Aorta (tissue), 5 donors: ENCODE results near the gene C5orf58. TPM values are rescaled to one million over a fixed set of nuclear protein-coding genes. Genes with fewer than 3 reads are reported as not detected.

ENCODE experiments used
- ATAC-seq: fragments of 200-7000 bp; cut with Tn5 transposase; one replicate; pipeline ENCODE4 v1.9.1; 2022; ENCODE audit warnings: moderate library complexity; ENCODE audit not compliant: low FRiP score
- DNase-seq, 2 donors: peaks; one replicate each; pipeline ENCODE4 v3.0.0-alpha.2; 2020
- H3K27ac ChIP-seq, 2 donors: one replicate each; pipeline ENCODE4 v1.5.1; 2013; ENCODE audit warnings: low read length in 2 of 2, mild to moderate bottlenecking in 2 of 2, moderate library complexity in 2 of 2, control low read depth in 1 of 2, inconsistent platforms in 1 of 2, low read depth in 1 of 2
- H3K27me3 ChIP-seq, 2 donors: one replicate each; pipeline ENCODE4 v1.6.1; 2013; ENCODE audit warnings: control low read depth in 1 of 2, low read length in 1 of 2, mild to moderate bottlenecking in 1 of 2, moderate library complexity in 1 of 2; ENCODE audit not compliant: insufficient read depth in 2 of 2, control insufficient read depth in 1 of 2
- H3K36me3 ChIP-seq, 2 donors: one replicate each; pipeline ENCODE4 v1.6.1; 2013; ENCODE audit warnings: control low read depth in 1 of 2, low read length in 1 of 2, mild to moderate bottlenecking in 1 of 2; ENCODE audit not compliant: insufficient read depth in 2 of 2, control insufficient read depth in 1 of 2
- H3K4me1 ChIP-seq, 2 donors: one replicate each; pipeline ENCODE4 v1.6.1; 2013; ENCODE audit warnings: low read length in 2 of 2, control low read depth in 1 of 2, mild to moderate bottlenecking in 1 of 2, moderate library complexity in 1 of 2; ENCODE audit not compliant: insufficient read depth in 2 of 2, control insufficient read depth in 1 of 2
- H3K4me3 ChIP-seq, 2 donors: one replicate each; pipeline ENCODE4 v1.5.1; 2013; ENCODE audit warnings: low read length in 2 of 2, control low read depth in 1 of 2, mild to moderate bottlenecking in 1 of 2
- H3K9me3 ChIP-seq: one replicate; pipeline ENCODE4 v1.6.1; 2013; ENCODE audit warnings: mild to moderate bottlenecking, low read length; ENCODE audit not compliant: control insufficient read depth
- WGBS, 2 donors: extraction: QIAGEN DNeasy Blood & Tissue Kit; methylation state at CpG; one replicate each; pipeline ENCODE4 v1.1.7; 2013; 5-methylcytosine and 5-hydroxymethylcytosine counted together
- intact Hi-C, 2 donors: fragments of 100-400 bp; cut with DNase I; formaldehyde crosslinking; loops; one replicate each; pipeline versions ENCODE4 v1.14.2 to v1.15.0; 2022
- polyA plus RNA-seq, 2 donors: library from polyadenylated mRNA; stranded (reverse); fragments of 200-250 nt; gene quantifications; one replicate each; pipeline ENCODE4 v1.2.3, GENCODE V29; 2013
- total RNA-seq, 2 donors: library from RNA; stranded (reverse); fragmentation: NEBNext Ultra II Directional; extraction: Animal tissue kit (Norgen Biotek cat#: 25700); gene quantifications; one replicate each; pipeline ENCODE4 v1.2.1, GENCODE V29; 2021
- donor health status: healthy with polysubstance abuse.
- donor health status: Bipolar disorder and iron deficiency.
- donor health status: DM: no; HTN: no; CAD: no.
- donor health status: DM: no; HTN: no; CAD: no.
- donor health status: DM: yes; HTN: yes; CAD: no.

C5orf58 gene
- total and polyA plus RNA-seq, 4 donors = not detected

DNA sequence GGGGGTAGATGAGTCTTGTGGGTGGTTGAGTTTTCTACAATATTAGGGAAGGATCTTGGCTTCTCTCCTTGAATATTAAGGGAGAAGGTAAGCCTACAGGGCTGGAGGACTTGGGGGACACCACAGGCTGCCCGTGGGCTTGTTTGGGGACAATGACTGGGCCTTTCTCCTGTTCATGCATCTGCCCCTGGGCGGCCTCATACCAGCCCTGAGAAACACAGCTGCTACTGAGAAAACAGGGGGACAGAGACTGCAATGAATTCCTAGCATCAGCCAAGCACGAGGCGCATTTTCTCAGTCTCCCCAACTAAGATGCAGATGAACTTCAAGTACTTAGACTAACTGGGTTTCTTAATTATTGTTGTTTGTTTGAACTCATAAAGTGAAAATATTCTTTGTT is 24.6 kb downstream of the C5orf58 start:
- no peak for DNase-seq
- intact Hi-C loops = no loop called here
- H3K4me3 ChIP-seq = no peak overlapping the region

DNA sequence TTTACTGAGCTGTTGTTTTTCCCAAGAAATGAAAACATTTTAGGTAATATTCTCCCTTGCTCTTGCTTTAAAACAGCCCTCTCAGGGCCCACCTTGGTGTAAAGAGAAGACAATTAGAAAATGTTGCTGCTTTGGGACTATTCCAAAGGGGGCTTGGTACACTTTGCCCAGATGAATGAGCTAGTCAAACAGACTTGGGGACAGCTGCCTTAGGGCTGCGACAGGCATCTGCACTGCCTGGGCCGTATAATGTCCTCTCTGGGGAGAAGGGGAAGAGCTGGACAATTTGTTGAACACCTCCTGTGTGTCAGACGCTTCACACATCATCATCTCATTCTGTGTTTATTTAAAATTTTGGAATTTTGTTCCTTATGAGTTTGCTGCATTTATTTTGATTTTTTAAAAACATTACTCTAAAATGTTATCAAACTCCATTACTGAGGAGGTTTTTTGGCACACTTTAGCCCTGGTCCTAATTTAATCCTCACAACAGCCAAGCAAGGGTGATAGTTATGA is 28.8 kb downstream of the C5orf58 start:
- Histone ChIP-seq H3K27ac (no peak overlapping the region), H3K4me3 (no peak overlapping the region), H3K36me3 (no peaks in the 10 kb centered on the region), H3K27me3 (peaks cover 0 to 2% of the 10 kb centered on the region in 2 donors), H3K9me3 (no peaks in the 10 kb centered on the region), H3K4me1 (no peaks in the 10 kb centered on the region)
- intact Hi-C loops = no loop called here
- WGBS, 2 donors = 92% methylated on average over 3 of the region's 3 CpGs
- DNase-seq (no peak), ATAC-seq (no peak)

More for the DNA sequence above, 24.6 kb downstream of the C5orf58 start:
- Histone ChIP-seq H3K27ac (no peak overlapping the region), H3K9me3 (no peaks in the 10 kb centered on the region), H3K36me3 (no peaks in the 10 kb centered on the region), H3K4me1 (no peaks in the 10 kb centered on the region), H3K27me3 (peaks cover 0 to 3% of the 10 kb centered on the region in 2 donors)
- no peak for ATAC-seq
- 95 to 97% methylated on average over 4 of the region's 4 CpGs for WGBS, 2 donors

DNA sequence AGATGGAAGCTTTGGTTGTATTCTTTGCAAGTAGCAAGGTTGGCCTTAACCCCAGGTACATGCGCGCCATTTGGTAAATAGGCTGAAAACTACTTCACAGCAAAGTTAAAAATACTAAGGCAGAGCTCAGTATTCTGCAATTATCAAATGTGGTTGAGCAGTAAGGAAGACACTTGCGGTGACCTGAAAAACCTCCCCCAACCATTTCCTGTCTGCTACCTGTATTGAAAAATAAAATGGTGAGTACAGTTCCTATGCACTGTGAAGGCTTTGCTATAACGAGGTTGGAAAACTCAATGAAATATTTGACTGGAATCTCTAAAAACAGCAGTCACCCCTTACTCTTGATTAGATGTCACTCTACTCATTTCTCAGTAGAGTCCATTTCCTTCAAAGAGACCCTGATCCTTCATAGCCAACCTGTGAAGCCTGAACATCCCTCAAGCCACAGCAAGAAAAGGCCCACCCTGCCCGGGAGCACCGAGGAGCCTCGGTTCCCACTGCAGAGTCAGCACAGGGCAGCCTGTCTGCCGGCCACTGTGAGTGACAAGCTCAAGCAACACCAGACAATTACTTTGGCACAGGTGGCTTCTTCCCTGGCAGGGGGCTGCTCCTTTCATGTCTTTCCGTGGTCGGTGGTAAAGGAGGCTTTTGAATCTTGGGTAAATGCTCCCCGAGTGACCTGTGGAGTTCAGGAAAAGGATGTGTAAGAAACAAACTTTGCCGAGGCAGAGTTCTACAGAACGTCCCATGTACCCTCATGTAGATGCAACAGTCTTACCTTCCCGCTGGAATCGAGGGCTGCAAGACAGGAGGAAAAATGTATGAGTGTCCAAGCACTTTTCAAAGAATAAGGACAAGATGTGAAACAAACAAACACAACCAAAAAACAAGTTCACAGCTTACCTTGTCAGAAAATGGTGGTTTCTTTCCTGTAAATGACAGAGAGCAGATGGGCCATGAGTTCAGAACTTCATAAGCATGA is 29.6 kb downstream of the C5orf58 start:
- Histone ChIP-seq H3K36me3 (no peaks in the 10 kb centered on the region), H3K4me3 (no peak overlapping the region), H3K4me1 (no peaks in the 10 kb centered on the region), H3K27ac (no peak overlapping the region), H3K27me3 (peaks cover 0 to 2% of the 10 kb centered on the region in 2 donors), H3K9me3 (no peaks in the 10 kb centered on the region)
- intact Hi-C loops = no loop called here
- DNase-seq = no peak
- WGBS, 2 donors = 82 to 83% methylated on average over 15 of the region's 15 CpGs
- no peak for ATAC-seq

DNA sequence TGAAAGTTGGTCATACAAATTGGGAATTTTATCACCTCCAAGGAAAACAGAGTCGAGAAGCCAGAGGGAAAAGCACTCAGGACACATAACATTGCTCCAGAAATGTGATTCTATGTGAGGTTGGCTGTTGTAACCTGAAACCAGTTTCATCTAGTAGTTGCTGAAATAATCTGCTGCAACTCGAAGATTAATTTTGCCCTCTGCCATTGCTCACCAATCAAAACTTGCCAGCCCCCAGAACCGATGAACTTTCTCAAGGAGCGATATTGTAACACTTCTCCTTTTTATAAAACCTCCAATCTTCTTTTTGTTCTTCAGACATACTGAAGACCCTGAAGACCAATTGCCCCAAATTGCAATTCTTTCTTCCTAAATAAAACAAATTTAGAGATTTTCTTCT is 31.1 kb downstream of the C5orf58 start:
- 68 to 69% methylated on average over 4 of the region's 4 CpGs for whole genome bisulfite sequencing, 2 donors
- no peak overlapping the region for H3K27ac ChIP-seq
- H3K27me3 ChIP-seq = peaks cover 0 to 2% of the 10 kb centered on the region in 2 donors
- ATAC-seq (no peak), DNase-seq (no peak)
- intact Hi-C loops = no loop called here
- H3K4me3 ChIP-seq = no peak overlapping the region
- H3K4me1 ChIP-seq = no peaks in the 10 kb centered on the region
- H3K36me3 ChIP-seq = no peaks in the 10 kb centered on the region
- no peaks in the 10 kb centered on the region for H3K9me3 ChIP-seq

DNA sequence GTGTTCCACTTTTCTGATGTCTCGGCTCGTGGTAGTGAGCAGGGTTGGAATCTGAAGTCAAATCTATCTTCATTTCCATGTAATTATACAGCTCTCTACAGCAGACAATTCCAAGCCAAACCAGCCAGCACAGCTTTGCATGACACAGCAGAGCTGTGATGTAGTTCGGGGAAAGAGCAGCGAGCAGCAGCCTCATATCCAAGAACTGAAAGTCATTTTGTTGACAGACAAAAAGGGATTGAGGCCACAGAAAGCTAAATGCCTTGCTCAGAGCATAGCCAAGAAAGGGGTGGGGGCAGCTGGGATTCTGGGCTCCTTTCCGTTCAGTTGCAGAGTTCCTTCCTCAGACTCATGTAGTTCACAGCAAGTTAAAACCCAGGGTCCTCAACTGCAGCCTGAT is 32.7 kb downstream of the C5orf58 start:
- Histone ChIP-seq H3K36me3 (no peaks in the 10 kb centered on the region), H3K4me1 (no peaks in the 10 kb centered on the region), H3K27ac (no peak overlapping the region), H3K9me3 (no peaks in the 10 kb centered on the region), H3K27me3 (no peaks in the 10 kb centered on the region), H3K4me3 (no peak overlapping the region)
- intact Hi-C loops = loop anchor here in 1 of 2 donors (5.0 kb wide), 1 partner anchor 82 kb away; no protein-coding TSS in a partner anchor
- WGBS, 2 donors = 6 to 8% methylated on average over 5 of the region's 5 CpGs
- ATAC-seq (peak; percentile 82), DNase-seq (peak in 1 of 2 donors; percentile 71)

DNA sequence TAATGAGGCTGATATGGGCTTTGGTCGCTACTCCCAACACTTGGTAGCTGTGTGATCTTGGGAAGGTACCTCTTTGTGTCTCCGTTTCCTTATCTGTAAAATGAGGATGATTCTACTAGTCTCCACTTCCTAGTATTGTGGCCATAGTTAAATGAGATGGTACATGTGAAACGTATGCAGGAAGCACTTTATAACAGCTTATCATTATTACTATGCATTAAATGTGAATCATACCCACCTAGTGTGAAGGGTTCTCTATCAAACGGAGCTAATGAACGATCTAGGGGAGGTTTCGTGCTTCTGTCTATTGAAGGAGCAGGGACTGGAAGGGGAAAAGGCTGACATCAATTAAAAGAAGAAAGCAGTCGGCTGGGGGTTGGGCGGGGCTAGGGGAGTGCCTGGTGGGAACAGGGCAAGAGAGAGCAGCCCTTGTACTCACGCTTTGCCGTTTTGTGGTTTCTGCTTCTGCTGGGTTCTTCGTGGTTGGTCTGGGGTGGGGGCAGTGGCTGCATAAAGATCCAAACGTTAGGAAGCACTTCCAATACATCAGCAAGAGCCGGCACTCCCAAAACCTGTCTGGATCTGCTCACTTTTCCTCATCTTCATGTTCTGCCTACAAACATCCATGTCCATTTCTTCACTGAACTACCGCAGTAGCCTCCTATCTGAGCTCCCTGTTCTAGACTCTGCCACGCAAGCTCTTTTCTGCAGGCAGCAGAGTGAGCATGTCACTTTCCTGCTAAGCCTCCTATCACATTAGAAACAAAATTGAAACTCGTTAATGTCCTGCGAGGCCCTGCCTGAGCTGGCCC is 34.0 kb downstream of the C5orf58 start:
- no peak for DNase-seq
- Histone ChIP-seq H3K4me1 (no peaks in the 10 kb centered on the region), H3K36me3 (no peaks in the 10 kb centered on the region), H3K4me3 (no peak overlapping the region), H3K27me3 (no peaks in the 10 kb centered on the region), H3K9me3 (no peaks in the 10 kb centered on the region), H3K27ac (no peak overlapping the region)
- intact Hi-C loops = loop anchor here (1.0 to 5.0 kb wide), 2 partner anchors 81 to 154 kb away; no protein-coding TSS in a partner anchor
- ATAC-seq = no peak
- 68 to 77% methylated on average over 17 of the region's 17 CpGs for WGBS, 2 donors

DNA sequence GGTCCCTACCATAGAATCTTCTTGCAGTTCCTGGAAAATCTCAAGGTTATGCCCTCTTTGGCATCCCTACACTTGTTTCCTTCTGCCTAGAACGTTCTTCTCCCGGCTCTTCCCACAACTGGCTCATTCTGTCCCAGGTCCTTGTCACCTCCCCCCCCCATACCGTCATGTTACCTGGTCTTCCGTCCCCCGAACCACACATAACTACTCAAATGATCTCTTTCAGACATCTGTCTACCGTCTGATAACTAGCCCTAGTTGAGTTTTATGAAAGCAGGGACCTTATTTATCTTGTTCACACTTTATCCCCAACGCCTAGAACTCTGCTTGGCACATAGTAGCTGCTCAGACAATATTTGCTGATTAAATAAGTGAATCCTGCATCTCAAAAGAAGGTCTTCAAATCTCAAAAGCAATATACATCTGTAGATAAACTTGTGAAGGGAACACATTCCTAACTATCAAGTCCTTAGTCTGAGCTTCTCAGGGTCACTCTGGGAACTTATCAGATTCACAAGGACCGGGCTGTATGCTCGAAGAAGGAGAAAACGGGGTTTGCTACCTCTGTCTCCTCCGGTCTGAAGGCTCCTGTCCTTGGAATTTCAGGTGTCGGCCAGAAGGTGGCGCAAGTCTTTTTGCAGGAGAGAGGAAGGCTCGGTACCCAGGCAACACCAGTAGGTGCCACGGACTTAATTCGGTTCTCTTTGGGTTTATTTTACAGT is 34.8 kb downstream of the C5orf58 start:
- H3K27me3 ChIP-seq = no peaks in the 10 kb centered on the region
- no peaks in the 10 kb centered on the region for H3K4me1 ChIP-seq
- H3K36me3 ChIP-seq = no peaks in the 10 kb centered on the region
- ATAC-seq (peak; percentile 81), DNase-seq (peak; percentile 89 to 90)
- H3K9me3 ChIP-seq = no peaks in the 10 kb centered on the region
- intact Hi-C loops = loop anchor here (1.0 to 5.0 kb wide), 3 partner anchors 80 to 153 kb away; no protein-coding TSS in a partner anchor
- 28 to 29% methylated on average over 16 of the region's 16 CpGs for WGBS, 2 donors
- peak overlapping the region in 1 of 2 donors; percentile 32 for H3K4me3 ChIP-seq
- no peak overlapping the region for H3K27ac ChIP-seq

DNA sequence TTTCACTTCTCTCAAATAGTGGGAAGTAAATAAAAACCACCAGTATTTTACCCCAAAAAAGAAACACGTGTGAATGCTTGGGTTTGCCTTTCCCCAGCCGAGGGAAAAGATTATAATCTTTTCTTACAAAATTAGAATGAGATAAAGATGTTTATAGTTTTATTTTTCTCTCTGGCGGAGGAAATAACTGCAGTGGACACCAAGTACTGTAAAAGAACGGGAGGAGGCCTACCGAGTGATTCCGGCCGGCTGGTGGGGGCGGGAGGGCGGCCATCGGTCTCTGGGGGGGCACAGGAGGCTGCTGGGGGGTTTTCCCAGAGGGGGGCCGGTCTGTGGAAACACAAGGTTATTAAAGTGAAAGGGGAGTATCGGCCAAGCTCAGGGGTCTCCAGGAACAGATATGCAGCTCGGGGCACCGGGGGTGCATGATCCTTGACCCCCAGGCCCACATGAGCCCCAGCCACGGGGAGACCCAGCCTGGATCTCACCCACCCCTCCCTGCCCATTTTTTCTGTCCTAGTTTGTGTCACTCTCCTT is 35.4 kb downstream of the C5orf58 start:
- no peaks in the 10 kb centered on the region for H3K36me3 ChIP-seq
- H3K4me3 ChIP-seq = peak overlapping the region in 1 of 2 donors; percentile 32
- no peaks in the 10 kb centered on the region for H3K9me3 ChIP-seq
- no peak overlapping the region for H3K27ac ChIP-seq
- ATAC-seq = no peak
- intact Hi-C loops = loop anchor here in 1 of 2 donors (2.0 to 5.0 kb wide), 2 partner anchors 79 to 153 kb away; no protein-coding TSS in a partner anchor
- DNase-seq = no peak
- H3K4me1 ChIP-seq = no peaks in the 10 kb centered on the region
- no peaks in the 10 kb centered on the region for H3K27me3 ChIP-seq
- WGBS, 2 donors = 19% methylated on average over 15 of the region's 15 CpGs
